Endothelial cell (in vitro differentiated cells): ENCODE results near the gene CARD10. TPM values are rescaled to one million over a fixed set of nuclear protein-coding genes. Genes with fewer than 3 reads are reported as not detected.
A peak's percentile ranks its signal among the peaks of the same experiment; 100 is the strongest.
"Not testable (repeated sequence)": the region's sequence is repeated elsewhere in the genome, so short reads cannot be mapped to it uniquely, and the experiment has no call there.

Experiments
- DNase-seq: peaks from one replicate; pipeline ENCODE4 v3.0.0; 2021; ENCODE audit warnings: low spot score
- H3K27ac Mint-ChIP-seq: one replicate; pipeline ENCODE4 v1.8.0; 2021; ENCODE audit warnings: mixed read lengths, inconsistent platforms; ENCODE audit not compliant: unreplicated experiment
- H3K27me3 Mint-ChIP-seq: one replicate; pipeline ENCODE4 v1.8.0; 2021; ENCODE audit warnings: mild to moderate bottlenecking, moderate library complexity, mixed read lengths, inconsistent platforms; ENCODE audit not compliant: unreplicated experiment
- H3K36me3 Mint-ChIP-seq: one replicate; pipeline ENCODE4 v1.8.0; 2021; ENCODE audit warnings: mild to moderate bottlenecking, low read depth, mixed read lengths, inconsistent platforms; ENCODE audit not compliant: unreplicated experiment
- H3K4me1 Mint-ChIP-seq: one replicate; pipeline ENCODE4 v1.8.0; 2021; ENCODE audit warnings: mild to moderate bottlenecking, mixed read lengths, inconsistent platforms; ENCODE audit not compliant: unreplicated experiment
- H3K4me3 Mint-ChIP-seq: one replicate; pipeline ENCODE4 v1.8.0; 2021; ENCODE audit warnings: mild to moderate bottlenecking, mixed read lengths, inconsistent platforms; ENCODE audit not compliant: unreplicated experiment
- H3K9me3 Mint-ChIP-seq: one replicate; pipeline ENCODE4 v1.8.0; 2021; ENCODE audit warnings: mixed read lengths, inconsistent platforms; ENCODE audit not compliant: unreplicated experiment
- total RNA-seq: library from RNA; stranded (reverse); fragmentation: NEBNext Ultra II Directional; extraction: Animal tissue kit (Norgen Biotek cat#: 25700); gene quantifications from one replicate; pipeline ENCODE4 v1.2.1, GENCODE V29; 2021; ENCODE audit not compliant: unreplicated experiment
- TF ChIP-seq, protein P1 (sequence below): fragments of 200-600 bp; sonication (generic); IDR thresholded peaks from one replicate; pipeline ENCODE4 v1.5.0; 2021; ENCODE audit warnings: antibody characterized with exemption; ENCODE audit not compliant: unreplicated experiment

The CARD10 gene
- total RNA-seq, 1 donor from 2014 or later: 26.0 TPM

- TF ChIP-seq, protein P1, sequence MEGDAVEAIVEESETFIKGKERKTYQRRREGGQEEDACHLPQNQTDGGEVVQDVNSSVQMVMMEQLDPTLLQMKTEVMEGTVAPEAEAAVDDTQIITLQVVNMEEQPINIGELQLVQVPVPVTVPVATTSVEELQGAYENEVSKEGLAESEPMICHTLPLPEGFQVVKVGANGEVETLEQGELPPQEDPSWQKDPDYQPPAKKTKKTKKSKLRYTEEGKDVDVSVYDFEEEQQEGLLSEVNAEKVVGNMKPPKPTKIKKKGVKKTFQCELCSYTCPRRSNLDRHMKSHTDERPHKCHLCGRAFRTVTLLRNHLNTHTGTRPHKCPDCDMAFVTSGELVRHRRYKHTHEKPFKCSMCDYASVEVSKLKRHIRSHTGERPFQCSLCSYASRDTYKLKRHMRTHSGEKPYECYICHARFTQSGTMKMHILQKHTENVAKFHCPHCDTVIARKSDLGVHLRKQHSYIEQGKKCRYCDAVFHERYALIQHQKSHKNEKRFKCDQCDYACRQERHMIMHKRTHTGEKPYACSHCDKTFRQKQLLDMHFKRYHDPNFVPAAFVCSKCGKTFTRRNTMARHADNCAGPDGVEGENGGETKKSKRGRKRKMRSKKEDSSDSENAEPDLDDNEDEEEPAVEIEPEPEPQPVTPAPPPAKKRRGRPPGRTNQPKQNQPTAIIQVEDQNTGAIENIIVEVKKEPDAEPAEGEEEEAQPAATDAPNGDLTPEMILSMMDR: no peak
- Mint-ChIP-seq H3K9me3 (no peaks in the 10 kb centered on the region), H3K36me3 (peaks cover 17% of the 10 kb centered on the region), H3K4me3 (no peak overlapping the region), H3K27ac (no peak overlapping the region), H3K27me3 (no peaks in the 10 kb centered on the region), H3K4me1 (no peaks in the 10 kb centered on the region)
- no peak for DNase-seq
These were observed 47.3 kb downstream of the CARD10 start for GRCh38 chr22:37471727-37472417.

DNA sequence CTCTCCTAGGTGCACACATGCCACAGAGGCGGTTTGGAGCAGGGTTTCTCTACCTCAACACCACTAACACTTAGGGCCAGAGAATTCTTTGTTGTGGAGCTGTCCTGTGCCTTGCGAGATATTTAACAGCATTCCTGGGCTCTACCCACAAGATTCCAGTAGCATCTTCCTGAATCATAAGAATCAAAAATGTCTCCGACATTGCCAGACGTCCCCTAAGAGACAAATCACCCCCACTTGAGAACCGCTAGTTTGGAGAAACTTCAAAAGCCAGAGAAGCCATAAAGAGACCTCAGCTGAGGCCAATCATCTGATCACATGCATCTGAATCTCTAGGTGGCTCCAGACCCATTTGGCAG lies 49.1 kb downstream of the CARD10 start:
- TF ChIP-seq, protein P1: no peak
- peaks cover 2% of the 10 kb centered on the region for H3K27me3 Mint-ChIP-seq
- H3K4me1 Mint-ChIP-seq: no peaks in the 10 kb centered on the region
- no peaks in the 10 kb centered on the region for H3K9me3 Mint-ChIP-seq
- H3K36me3 Mint-ChIP-seq: peaks cover 16% of the 10 kb centered on the region
- DNase-seq: no peak
- H3K4me3 Mint-ChIP-seq: no peak overlapping the region
- H3K27ac Mint-ChIP-seq: no peak overlapping the region

GRCh38 chr22:37469416-37470086 lies 49.7 kb downstream of the CARD10 start:
- H3K4me1 Mint-ChIP-seq: peaks cover 1% of the 10 kb centered on the region
- TF ChIP-seq, protein P1: no peak
- H3K4me3 Mint-ChIP-seq: no peak overlapping the region
- H3K36me3 Mint-ChIP-seq: peaks cover 11% of the 10 kb centered on the region
- H3K9me3 Mint-ChIP-seq: no peaks in the 10 kb centered on the region
- no peak for DNase-seq
- H3K27me3 Mint-ChIP-seq: peaks cover 2% of the 10 kb centered on the region
- no peak overlapping the region for H3K27ac Mint-ChIP-seq

DNA sequence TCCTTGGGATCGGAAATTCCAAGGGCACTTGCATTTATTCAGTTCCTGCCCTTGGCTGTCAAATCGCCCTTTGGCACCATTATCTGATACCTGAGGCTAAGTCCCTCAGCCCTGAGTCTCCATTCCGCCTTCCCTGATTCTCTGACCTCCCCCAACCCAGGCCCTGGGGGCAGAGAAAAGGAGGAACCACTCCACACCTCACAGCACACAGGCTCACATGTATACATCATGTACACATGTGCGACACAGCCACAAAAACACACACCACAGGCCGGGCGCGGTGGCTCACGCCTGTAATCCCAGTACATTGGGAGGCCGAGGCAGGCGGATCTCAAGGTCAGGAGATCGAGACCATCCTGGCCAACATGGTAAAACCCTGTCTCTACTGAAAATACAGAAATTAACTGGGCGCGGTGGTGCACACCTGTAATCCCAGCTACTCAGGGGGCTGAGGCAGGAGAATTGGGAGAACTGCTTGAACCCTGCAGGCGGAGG lies 51.0 kb downstream of the CARD10 start:
- DNase-seq, H3K27me3 Mint-ChIP-seq, H3K9me3 Mint-ChIP-seq, H3K4me1 Mint-ChIP-seq, H3K4me3 Mint-ChIP-seq, H3K27ac Mint-ChIP-seq: not testable (repeated sequence)
- peaks cover 10% of the 10 kb centered on the region for H3K36me3 Mint-ChIP-seq

- Mint-ChIP-seq H3K4me3 (no peak overlapping the region), H3K27me3 (peaks cover 2% of the 10 kb centered on the region), H3K36me3 (peaks cover 10% of the 10 kb centered on the region), H3K27ac (peak overlapping the region; percentile 13), H3K4me1 (peaks cover 7% of the 10 kb centered on the region), H3K9me3 (no peaks in the 10 kb centered on the region)
- TF ChIP-seq, protein P1: no peak
- no peak for DNase-seq
These were observed 51.7 kb downstream of the CARD10 start for GRCh38 chr22:37467391-37467955.
